Mammary epithelial cell (primary cell): ENCODE data around the gene CHRNE.

Experiments
- CTCF ChIP-seq, 2 donors: IDR thresholded peaks in 1 of 2; conservative IDR thresholded peaks in 1 of 2; 2 replicates each; pipeline ENCODE4 v1.5.1; 2011 to 2012; ENCODE audit warnings: inconsistent platforms in 2 of 2, low read length in 2 of 2, mild to moderate bottlenecking in 2 of 2, control low read depth in 1 of 2, low read depth in 1 of 2; ENCODE audit not compliant: insufficient read depth in 1 of 2; ENCODE audit errors: extremely low read depth in 1 of 2
- EZH2 ChIP-seq: IDR thresholded peaks from 2 replicates; pipeline ENCODE4 v1.6.1; 2012; ENCODE audit warnings: low read length, inconsistent platforms, borderline replicate concordance

- TF ChIP-seq CTCF (conservative IDR thresholded peaks at IDR 0.05 in 1 of 2, IDR thresholded peaks at IDR 0.05 in 1 of 2; ENCODE audit: extremely low read depth in 1 of 2, insufficient read depth in 1 of 2, low read depth in 1 of 2, low read length in 2 of 2) (no peak), EZH2 (no peak)
These were observed 48.7 kb downstream of the CHRNE start for GRCh38 chr17:4854111-4854681.
